AG10803 (cell line): ENCODE results near the gene FBXO21.

Experiments
- DNase-seq: peaks from one replicate; pipeline ENCODE4 v3.0.0; 2010; ENCODE audit warnings: low read depth
- H3K4me3 ChIP-seq: 2 replicates; pipeline ENCODE4 v1.5.1; 2011; ENCODE audit warnings: mild to moderate bottlenecking, low read length, control low read depth
- TF ChIP-seq, protein P1 (sequence below): conservative IDR thresholded peaks from 2 replicates; pipeline ENCODE4 v1.5.1; 2011; ENCODE audit warnings: mild to moderate bottlenecking, low read length, control low read depth, inconsistent platforms

Gene FBXO21

DNA sequence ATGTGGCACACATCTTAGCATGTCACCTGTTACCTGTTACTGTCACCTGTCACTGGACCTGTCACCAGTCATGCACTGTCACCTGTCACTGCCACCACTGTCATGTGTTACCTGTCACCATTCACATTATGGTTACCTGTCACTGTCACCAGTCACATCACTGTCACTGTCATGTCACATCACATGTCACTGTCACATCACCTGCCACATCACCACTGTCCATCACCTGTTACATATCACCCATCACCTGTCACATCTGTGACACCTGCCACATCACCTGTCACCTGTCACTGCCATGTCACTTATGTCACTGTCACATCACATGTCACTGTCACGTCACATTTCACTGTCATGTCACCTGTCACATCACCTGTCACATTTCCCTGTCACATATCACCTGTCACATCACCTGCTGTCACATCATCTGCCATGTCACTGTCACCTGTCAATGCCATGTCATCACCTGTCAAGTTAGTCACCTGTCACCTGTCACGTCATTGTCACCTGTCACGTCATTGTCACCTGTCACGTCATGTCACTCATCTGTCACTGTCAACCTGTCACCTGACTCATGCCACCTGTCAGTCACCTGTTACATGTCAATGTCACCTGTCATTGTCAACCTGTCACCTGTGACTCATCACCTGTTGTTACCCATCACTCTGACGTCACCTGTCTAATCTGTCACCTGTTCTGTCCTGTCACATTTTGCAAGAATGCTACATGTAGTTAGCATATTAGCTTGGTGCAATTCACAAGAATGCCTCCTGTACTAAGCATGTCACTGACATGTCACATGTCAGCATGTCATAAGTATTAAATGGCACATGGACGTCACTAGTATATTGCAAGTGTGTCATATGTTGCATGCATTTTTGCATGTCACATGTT lies 62.1 kb downstream of the FBXO21 start:
- no peak overlapping the region for H3K4me3 ChIP-seq
- DNase-seq: no peak
- TF ChIP-seq, protein P1, sequence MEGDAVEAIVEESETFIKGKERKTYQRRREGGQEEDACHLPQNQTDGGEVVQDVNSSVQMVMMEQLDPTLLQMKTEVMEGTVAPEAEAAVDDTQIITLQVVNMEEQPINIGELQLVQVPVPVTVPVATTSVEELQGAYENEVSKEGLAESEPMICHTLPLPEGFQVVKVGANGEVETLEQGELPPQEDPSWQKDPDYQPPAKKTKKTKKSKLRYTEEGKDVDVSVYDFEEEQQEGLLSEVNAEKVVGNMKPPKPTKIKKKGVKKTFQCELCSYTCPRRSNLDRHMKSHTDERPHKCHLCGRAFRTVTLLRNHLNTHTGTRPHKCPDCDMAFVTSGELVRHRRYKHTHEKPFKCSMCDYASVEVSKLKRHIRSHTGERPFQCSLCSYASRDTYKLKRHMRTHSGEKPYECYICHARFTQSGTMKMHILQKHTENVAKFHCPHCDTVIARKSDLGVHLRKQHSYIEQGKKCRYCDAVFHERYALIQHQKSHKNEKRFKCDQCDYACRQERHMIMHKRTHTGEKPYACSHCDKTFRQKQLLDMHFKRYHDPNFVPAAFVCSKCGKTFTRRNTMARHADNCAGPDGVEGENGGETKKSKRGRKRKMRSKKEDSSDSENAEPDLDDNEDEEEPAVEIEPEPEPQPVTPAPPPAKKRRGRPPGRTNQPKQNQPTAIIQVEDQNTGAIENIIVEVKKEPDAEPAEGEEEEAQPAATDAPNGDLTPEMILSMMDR: no peak

DNA sequence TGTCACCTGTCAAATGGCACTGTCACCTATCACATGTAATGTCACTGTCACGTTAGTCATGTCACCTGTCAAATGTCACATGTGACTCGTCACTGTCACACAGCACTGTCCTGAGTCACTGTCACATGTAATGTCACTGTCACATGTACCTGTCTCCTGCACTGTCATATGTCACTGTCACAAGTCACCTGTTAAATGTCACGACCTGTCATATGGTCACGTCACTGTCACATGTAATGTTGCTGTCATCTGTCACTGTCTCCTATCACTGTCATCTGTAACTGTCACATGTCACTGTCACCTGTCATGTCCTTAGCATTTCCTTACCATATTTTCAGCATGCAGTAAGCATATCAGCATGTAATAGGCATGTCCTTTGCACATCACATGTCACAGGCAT lies 63.9 kb downstream of the FBXO21 start:
- no peak overlapping the region for H3K4me3 ChIP-seq
- no peak for DNase-seq
- TF ChIP-seq, protein P1: no peak

DNA sequence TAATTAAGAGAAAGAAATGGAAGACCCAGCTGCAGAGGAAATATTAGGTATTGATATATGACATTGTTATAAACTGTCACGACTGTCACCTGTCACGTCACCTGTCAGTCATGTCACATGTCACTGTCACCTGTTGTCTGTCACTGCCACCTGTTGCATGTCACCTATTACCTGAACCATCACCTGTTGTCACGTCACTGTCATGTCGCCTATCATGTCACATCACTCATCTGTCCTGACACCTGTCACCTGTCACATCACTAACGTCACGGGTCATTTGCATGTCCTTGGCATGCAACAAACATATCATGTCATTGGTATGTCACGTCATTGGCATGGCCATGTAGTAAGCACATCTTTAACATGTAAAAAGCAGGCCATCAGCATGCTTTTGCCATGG lies 64.5 kb downstream of the FBXO21 start:
- DNase-seq: no peak
- no peak overlapping the region for H3K4me3 ChIP-seq
- TF ChIP-seq, protein P1: no peak

DNA sequence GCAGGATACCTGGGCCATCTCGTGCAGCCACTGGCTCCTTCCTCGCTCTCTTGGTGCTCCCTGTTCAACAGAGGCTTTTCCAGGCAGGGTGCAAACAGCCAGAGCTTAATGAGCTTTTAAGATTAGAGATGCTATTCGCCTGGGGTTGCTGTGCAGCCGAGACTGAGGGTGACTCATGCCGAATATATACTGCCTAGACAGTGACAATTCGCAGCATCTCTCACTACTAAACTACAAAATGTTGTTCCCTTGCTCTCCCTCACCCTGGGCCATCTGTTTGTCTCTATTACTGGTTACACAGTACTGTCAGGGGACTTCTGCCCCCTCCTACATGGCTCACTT lies 65.0 kb downstream of the FBXO21 start:
- TF ChIP-seq, protein P1: no peak
- DNase-seq: no peak
- H3K4me3 ChIP-seq: no peak overlapping the region

DNA sequence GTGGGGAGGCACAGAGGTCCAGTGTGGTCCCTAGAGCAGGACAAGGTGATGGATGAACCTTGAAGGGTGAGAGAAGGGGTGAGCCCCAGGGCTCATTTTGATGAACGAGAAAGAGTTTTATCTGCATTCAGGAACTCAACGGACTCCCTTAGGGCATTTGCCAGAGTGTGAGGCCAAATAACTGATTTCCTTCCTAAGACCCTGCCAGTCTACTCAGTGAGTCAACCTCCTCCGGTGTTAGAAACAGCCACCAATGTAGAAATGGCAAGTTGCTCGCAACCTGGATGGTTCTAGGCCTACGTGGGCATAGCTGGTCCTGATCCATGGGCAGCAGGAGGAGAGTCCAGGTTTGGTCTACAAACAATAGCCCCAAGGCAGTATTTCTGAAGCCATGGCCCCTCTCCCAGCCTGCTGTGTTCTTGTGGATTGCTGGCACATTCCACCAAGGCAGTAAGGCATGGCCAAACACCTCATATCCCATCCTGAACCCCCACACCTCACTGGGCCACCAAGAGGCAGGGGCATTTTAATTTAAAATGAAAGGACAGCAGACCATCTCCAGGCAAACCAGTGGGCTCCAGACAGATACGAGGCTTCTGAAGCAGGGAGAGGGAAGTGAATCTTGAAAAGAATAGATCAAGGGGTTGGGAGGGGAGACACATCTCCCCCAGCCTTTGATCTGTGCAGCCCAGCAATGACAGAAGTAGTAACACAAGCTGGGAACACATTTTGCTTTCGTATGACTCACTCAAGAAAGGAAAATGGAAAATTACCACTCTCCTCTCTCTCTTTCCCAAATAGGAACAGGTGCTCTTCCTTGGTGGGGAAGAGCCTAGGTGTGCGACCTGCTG lies 65.6 kb downstream of the FBXO21 start:
- DNase-seq: no peak

DNA sequence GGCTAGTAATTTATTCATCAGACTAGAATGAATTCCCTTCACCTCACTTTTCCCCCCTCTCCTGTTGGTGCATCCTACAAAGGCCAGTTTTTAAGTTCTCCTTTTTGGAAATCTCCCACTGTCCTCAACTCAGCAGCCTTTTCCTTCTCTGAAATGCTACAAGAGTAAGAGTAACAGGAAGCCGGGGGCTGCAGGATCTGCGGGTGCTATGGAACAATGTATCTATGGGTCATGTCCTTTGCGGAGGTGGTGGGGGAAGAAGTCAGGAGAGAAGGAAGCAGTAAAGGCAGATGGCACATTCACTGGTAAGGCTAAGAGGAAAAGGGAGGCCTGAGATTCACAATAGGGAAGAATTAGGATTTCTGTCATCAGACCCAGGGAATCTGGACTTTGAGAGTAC lies 68.8 kb downstream of the FBXO21 start:
- DNase-seq: no peak
- no peak overlapping the region for H3K4me3 ChIP-seq
- TF ChIP-seq, protein P1: no peak

More for the DNA sequence above, 65.6 kb downstream of the FBXO21 start:
- no peak overlapping the region for H3K4me3 ChIP-seq
- TF ChIP-seq, protein P1: no peak
